Measurements from ENCODE around the gene TOLLIP. TPM values are rescaled to one million over a fixed set of nuclear protein-coding genes. Genes with fewer than 3 reads are reported as not detected.

The TOLLIP gene
- total and polyA plus RNA-seq, 2 of the 4 experiments (the other 2 are of a cell fraction), result 19.7 to 42.9 TPM

- in situ Hi-C loops (cut with MboI; ENCODE audit: low sequenced_read_pairs) (no loop called here), intact Hi-C loops (cut with micrococcal nuclease) (no loop called here), dilution Hi-C loops (cut with HindIII; ENCODE audit: low sequenced_read_pairs, unreplicated experiment) (no loop called here)
- no peaks in the 10 kb centered on the region for H3K9me3 ChIP-seq (ENCODE audit: control insufficient read depth, insufficient read depth, low read length)
- no peak overlapping the region for H2AK5ac ChIP-seq (ENCODE audit: low read depth, low read length)
- 49% methylated on average over 3 of the region's 5 CpGs; no CpG with 5 or more reads in 1 of the 2 experiments for WGBS, 2 experiments (ENCODE audit: extremely low coverage in 2 of 2, insufficient read length in 1 of 2)
- H3K79me1 ChIP-seq (ENCODE audit: low read depth in 1 of 2, low read length in 2 of 2), result no peaks in the 10 kb centered on the region
- TF ChIP-seq CHD1 (IDR thresholded peaks at IDR 0.05; ENCODE audit: low read depth, low read length), result no peak
- no peak for TF ChIP-seq MAZ (IDR thresholded peaks at IDR 0.05; ENCODE audit: borderline replicate concordance, low read depth, low read length)
- no peak for TF ChIP-seq CTCF (conservative IDR thresholded peaks at IDR 0.05; ENCODE audit: low read depth, low read length)
- no peak for TF ChIP-seq CEBPB (IDR thresholded peaks at IDR 0.05; ENCODE audit: low read depth, low read length)
- TF ChIP-seq POLR2A (IDR thresholded peaks at IDR 0.05; ENCODE audit: low read depth, low read length), result no peak
- TF ChIP-seq RAD21 (IDR thresholded peaks at IDR 0.05; ENCODE audit: low read length), result no peak
- TF ChIP-seq RCOR1 (IDR thresholded peaks at IDR 0.05; ENCODE audit: insufficient replicate concordance, low read length), result no peak
- TF ChIP-seq ELK1 (IDR thresholded peaks at IDR 0.05; ENCODE audit: borderline replicate concordance, low read depth, low read length), result no peak
- CTCF ChIA-PET, result no interaction called here
- no peak overlapping the region for H2BK15ac ChIP-seq (ENCODE audit: low read depth, low read length)
- no peaks in the 10 kb centered on the region for H3K36me3 ChIP-seq (ENCODE audit: control insufficient read depth, insufficient read depth, low read length)
- H3K4ac ChIP-seq (ENCODE audit: low read depth, low read length), result no peak overlapping the region
- no peak overlapping the region for H4K5ac ChIP-seq (ENCODE audit: low read depth, low read length)
- no peak overlapping the region for H3K4me3 ChIP-seq (ENCODE audit: insufficient read depth, low read depth, low read length)
- H3K23ac ChIP-seq (ENCODE audit: low read depth, low read length), result no peak overlapping the region
- H2BK5ac ChIP-seq (ENCODE audit: low read depth, low read length, poor library complexity, severe bottlenecking), result no peak overlapping the region
- H3K4me2 ChIP-seq (ENCODE audit: low read depth, low read length), result no peak overlapping the region
- no peak overlapping the region for H2AK9ac ChIP-seq (replicated peaks; ENCODE audit: low read depth, low read length, poor library complexity)
- H4K20me1 ChIP-seq (ENCODE audit: insufficient read depth, low read length), result no peaks in the 10 kb centered on the region; the same call in 1 of the 2 replicates
- POLR2A ChIA-PET (ENCODE audit: unreplicated experiment), result no interaction called here
- peak overlapping the region; percentile 21 for H2AFZ ChIP-seq (replicated peaks; ENCODE audit: low read length, poor library complexity)
- no peak overlapping the region for H3K14ac ChIP-seq (replicated peaks; ENCODE audit: low read depth, low read length)
- no peak overlapping the region for H3K9ac ChIP-seq (ENCODE audit: low read depth, low read length)
- H4K91ac ChIP-seq (ENCODE audit: insufficient read depth, low read depth, low read length), result no peak overlapping the region
- H3K9me1 ChIP-seq (ENCODE audit: insufficient read depth, low read length), result no peaks in the 10 kb centered on the region
- peaks cover 2% of the 10 kb centered on the region; the same call in 1 of the 2 replicates for H3K27me3 ChIP-seq (ENCODE audit: control insufficient read depth, insufficient read depth, low read length)
- no peak overlapping the region for H3K18ac ChIP-seq (ENCODE audit: low read depth, low read length)
- no peak overlapping the region for H2BK120ac ChIP-seq (ENCODE audit: low read depth, low read length)
- H4K8ac ChIP-seq (ENCODE audit: low read depth in 2 of 2, low read length in 2 of 2), result no peak overlapping the region
- H2BK20ac ChIP-seq (ENCODE audit: low read depth, low read length), result no peak overlapping the region
- H3K4me1 ChIP-seq (ENCODE audit: control insufficient read depth, insufficient read depth, low read length), result no peaks in the 10 kb centered on the region
- no peak for DNase-seq
- H3K56ac ChIP-seq (ENCODE audit: extremely low read depth, insufficient read depth, low read length), result no peak overlapping the region
- no TSS peak for BruUV-seq (replicated peaks)
- H3K27ac ChIP-seq (ENCODE audit: insufficient read depth, low read length), result no peak overlapping the region
- no peak for ATAC-seq (ENCODE audit: low read depth)
Observed at GRCh38 chr11:1230121-1230455, 79.3 kb downstream of the TOLLIP start.

All from IMR-90 (cell line).